GM21367 (cell line): ENCODE measurements around the gene LAMA2.

ENCODE experiments used
- ATAC-seq: cut with Tn5 transposase; IDR thresholded peaks from one replicate; pipeline ENCODE4 v1.9.1; 2021; ENCODE audit not compliant: unreplicated experiment

Gene LAMA2

DNA sequence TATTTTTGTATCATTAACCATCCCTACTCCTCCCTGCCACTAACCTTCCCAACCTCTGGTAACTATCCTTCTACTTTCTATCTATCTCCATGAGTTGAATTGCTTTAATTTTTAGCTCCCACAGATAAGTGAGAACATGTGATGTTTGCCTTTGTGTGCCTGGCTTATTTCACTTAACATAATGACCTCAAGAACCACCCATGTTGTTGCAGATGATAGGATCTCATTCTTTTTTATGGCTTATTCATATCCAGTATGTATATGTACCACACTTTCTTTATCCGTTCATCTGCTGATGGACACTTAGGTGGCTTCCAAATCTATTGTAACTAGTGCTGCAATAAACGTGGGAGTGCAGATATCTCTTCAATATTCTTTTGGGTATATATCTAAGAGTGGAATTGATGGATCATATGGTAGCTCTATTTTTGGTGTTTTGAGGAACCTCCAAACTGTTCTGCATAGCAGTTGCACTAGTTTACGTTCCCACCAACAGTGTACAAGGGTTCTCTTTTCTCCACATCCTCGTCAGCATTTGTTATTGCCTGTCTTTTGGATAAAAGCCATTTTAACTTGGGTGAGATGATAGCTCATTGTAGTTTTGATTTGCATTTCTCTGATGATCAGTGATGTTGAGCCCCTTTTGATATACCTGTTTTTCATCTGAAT lies 625.7 kb downstream of the LAMA2 start:
- ATAC-seq = no peak

DNA sequence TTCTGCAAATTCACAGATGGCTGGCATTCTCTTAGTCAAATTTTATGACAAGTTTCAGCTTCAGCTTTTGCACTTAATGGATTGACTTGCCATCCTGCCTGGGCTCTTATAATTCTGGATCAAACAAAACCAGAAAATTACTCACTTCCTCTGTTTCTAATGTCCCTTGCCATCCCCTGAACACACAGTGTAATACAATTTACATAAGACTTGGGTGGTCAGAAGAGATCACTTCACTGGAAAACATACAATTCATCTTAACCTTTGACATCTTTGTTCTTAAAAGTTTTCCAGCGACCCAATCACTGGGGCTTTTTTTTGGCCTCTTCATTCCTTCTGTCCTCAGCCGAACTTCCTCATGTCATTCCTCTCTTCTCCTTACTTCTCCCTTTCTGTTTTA lies 628.0 kb downstream of the LAMA2 start:
- ATAC-seq = no peak

DNA sequence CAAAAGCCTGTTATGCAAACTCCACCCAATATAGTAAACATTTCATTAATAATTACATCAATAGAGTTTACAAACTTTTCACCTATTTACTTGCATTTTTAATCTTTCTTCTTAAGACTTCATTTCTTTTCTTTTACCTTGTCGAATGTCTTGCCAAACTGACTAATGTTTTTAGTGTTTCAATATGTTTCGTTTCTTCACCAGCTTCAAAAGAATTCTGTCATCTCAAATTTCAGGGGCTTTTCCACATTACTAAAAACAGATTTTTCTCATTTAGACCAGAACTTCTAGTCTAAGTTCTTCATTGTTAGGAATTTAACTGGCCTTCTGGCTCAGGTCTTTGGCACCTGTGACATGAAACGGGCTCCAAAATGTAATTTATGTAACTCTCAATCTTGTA lies 630.5 kb downstream of the LAMA2 start:
- ATAC-seq = no peak

DNA sequence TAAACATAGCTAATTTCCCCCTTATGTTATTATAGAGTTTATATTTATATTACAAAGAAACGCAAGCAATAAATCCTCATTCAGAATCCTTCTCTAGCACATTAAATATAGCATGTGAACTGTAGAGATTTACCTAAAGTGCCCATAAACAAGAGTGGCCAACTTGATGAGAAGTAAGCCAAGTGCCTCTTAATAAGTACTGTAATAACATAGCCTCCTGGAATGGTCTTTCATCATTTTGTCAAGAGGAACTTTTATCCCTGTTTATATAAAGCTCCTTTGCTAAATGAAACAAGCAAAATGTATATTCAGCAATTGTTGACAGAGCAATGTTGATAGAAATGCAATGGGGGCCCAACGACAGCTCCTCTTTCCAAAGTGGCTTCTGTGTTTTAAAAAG lies 632.1 kb downstream of the LAMA2 start:
- no peak for ATAC-seq

DNA sequence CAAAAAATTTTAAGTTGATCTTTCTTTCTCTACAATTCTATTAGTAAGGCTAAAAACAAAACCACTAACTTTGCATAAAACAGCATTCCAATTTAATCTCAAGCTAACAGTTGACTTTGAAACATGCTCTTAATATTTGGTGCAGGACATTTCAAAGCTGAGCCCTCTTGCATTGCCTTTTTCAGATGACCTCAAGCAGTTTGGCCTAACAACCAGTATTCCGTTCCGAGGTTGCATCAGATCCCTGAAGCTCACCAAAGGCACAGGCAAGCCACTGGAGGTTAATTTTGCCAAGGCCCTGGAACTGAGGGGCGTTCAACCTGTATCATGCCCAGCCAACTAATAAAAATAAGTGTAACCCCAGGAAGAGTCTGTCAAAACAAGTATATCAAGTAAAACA lies 633.1 kb downstream of the LAMA2 start:
- no peak for ATAC-seq

DNA sequence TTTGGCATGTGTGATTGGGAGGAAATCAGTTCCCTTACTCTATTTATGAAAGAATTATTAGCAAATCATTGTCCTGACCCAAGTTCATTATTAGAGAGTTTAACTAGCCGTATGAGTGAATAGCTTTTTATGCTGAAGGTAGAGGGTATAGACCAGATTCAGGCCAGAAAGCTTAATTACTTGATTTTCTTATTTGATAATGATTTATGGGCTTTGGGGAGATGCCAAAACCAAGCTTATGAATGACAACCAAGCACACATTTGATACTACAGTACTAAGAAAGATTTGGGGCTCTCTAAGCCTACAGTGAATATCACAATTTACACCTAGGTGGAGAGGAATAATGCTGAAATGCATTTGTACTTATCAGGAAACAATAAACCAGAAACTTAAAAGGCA lies 633.8 kb downstream of the LAMA2 start:
- ATAC-seq = no peak

DNA sequence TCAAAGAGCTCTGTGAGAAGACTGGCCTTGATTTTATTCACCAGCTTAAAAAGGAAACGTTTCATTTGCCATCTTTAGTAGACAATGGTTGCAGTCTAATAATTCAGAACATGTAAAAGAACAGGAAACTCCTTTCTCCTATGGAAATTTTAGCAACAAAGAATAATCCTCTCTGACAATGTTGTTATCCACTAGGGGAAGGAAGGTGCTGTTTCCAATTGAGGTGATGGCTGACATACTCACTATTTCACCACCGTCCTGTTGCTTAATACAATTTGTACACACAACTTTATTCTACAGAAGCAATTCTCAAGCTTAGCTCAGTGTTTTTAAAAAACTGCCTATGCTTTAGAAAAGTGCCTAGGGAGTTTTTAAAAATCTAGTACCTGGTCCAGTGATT lies 634.4 kb downstream of the LAMA2 start:
- no peak for ATAC-seq

DNA sequence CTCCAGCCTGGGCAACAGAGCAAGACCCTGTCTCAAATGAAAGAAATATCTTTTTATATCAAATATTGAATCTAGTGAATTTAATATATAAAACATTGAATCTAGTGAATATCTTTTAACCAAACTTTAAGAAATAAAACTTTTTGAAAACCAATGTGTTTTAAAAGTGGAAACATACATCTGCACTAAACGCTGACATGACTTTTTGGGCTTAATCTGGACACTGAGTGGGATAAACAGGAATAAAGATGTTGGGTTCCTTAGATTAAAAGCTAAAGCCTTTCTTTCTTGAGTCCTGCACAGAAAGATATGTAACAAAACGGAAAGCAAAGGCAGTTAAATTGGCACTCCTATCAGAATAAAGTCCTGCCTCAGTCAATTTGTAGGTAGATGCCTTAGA lies 636.8 kb downstream of the LAMA2 start:
- no peak for ATAC-seq

DNA sequence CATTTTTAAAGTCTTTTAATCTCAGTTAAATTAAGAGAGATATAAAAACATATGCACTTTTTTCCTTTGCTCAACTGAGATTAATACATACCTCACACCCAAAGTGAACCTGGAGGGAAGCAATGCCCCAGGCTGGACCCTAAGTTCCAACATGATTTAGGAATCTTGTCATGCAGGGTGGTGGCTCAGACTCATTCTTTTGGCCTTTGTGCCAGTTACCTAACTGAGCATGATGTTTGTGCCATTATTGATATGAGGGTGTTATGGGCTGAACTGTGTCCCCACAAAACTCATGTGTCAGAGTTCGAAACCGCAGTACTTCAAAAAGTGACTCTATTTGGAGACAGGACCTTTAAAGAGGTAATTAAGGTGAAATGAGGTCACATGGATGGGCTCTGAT lies 639.0 kb downstream of the LAMA2 start:
- ATAC-seq = no peak

DNA sequence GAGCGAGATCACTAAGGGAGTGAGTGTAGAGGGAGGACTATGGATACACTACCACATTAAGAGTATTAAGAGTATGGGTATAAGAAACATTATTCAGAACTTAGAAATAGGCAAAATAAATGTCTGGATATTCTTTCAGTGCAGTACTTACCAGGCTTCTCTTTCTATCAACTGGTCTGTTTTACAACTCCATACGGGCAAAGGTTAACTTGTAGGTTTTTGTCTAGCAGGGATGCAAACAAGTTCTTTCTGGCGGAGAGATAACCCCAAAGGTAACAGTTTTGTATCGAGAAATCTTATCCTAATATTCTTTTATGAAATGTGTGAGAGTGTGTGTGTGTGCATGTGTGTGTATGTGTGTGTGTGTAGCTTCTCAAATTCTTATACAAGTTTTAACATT lies 640.9 kb downstream of the LAMA2 start:
- no peak for ATAC-seq

DNA sequence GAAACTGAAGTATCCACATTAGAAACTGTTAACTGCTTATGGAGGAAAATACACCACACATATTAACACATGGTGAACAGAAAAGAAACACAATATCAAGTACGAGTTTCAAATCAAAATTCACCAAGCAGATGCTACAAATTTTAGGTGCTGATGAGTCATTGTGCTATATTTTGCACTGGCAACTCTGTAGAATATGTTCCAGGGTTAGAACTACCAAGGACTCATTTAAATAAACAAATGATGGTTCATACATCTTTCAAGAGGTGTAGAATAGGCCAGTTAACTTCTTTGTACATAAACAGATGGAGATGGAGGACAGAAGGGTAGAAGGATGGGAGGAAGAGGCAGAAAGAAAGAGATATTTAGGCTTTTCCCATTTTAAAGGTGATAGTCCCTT lies 642.1 kb downstream of the LAMA2 start:
- no peak for ATAC-seq

DNA sequence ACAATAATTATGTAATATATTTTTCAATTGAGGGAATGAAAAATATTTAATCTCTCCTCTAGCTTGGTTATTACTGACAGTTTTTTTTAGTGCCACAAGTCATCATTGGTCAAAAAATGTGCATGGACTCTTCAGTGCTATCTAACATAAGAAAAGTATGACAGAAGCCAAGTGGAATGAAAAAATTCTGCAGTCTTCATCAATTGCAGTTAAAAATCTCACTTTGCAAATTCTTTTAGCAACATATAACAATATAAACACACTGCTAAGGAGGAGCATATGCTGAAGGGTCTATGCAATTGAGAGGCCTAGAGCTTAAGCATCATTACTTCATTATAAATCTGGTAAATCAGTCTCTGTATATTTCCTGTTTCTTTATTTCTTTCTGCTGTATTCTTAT lies 652.0 kb downstream of the LAMA2 start:
- ATAC-seq = no peak

DNA sequence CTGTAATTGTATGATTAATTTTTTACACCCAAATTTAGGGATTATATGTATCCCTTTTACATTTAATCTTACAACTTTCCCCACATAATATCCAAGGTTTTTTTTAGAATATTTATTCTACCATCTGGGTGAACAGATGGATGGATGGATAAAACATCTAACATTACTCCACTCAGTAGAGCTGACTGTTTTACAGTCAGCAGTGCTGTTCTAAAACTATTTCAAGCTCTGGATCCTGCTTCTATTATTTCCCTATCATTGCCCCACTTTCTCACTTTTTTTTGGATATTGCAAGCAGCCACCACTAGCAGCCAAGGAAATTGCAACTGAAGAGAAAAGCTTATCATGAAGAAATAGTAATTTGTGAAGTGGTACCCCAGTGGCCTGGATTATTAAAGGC lies 653.3 kb downstream of the LAMA2 start:
- no peak for ATAC-seq

DNA sequence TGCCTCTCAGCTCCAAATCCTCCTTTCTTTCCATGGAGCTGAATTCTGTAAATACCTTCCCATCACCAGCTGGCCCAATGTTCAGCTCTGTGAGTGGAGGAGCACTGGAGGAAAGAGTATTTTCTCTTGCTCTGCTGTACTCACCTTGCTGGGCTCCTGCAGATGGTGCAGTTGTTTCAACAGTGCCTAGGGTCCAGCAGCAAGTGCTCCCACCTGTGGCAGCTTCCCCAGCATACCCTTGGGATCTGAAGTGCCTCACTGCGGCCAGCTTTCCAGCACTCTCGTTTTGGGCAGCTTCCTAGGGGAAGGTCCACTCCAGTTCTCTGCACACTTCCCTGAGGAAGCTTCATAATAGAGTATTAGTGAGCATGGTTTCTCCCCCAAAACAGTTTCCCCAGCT lies 656.1 kb downstream of the LAMA2 start:
- ATAC-seq = no peak

DNA sequence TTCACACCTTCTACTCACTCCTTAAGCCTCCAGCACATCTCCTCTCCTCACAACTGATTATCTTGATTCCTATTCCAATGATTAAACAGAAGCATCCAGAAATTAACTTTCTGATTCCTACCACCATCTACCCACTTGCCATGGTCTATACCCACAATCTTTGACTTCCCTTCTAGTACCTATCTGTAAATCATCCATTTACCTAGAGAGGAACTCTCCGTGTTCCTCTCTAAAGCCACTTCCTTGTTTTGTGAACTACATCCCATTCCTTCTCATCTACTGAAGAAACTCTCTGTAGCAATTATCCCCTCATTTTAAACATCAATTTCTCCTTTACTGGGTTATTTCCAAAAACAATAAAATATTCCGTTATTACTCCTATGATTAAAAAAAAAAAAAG lies 659.8 kb downstream of the LAMA2 start:
- no peak for ATAC-seq

DNA sequence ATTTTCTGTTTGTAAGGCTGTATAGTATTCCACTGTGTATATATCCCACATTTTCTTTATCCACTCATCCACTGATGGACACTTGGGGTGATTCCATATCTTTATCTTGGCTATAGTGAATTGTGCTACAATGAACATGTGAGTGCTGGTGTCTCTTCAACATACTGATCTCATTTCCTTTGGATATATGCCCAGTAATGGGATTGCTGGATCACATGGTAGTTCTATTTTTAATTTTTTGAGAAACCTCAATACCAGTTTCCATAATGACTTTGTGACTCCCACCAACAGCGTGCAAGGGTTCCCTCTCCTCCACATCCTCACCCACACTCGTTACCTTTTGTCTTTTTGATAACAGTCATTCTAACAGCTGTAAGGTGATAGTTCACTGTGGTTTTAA lies 661.0 kb downstream of the LAMA2 start:
- no peak for ATAC-seq

DNA sequence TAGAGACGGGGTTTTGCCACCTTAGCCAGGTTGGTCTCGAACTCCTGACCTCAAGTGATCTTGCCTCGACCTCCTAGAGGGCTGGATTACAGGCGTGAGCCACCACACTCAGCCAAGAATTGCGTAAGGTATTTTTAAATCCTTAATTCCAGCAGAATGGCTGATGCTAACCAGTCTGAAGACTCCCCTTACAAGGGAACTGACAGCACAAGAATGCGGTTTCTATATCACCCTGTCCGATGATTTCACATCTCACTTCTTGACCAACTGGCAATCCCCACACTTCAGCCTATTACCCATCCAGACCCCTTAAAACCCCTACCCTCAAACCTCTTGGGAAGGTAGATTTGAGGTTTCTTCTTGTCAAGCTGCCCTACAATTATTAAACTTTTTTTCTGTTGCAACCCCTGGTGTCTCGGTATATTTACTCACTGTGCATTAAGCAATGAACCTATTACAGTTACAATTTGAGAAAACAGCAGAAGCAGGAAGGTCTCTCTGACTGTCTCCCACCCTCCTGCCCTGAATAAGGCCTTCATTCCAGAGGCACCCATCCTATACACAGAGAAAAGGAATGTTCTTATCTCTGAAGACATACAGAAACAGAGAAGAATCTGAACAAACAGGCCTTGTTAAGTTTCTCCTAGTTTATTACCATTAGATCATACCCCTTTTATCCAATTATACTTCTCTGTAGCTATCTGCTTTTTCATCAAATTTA lies 662.1 kb downstream of the LAMA2 start:
- ATAC-seq = no peak

DNA sequence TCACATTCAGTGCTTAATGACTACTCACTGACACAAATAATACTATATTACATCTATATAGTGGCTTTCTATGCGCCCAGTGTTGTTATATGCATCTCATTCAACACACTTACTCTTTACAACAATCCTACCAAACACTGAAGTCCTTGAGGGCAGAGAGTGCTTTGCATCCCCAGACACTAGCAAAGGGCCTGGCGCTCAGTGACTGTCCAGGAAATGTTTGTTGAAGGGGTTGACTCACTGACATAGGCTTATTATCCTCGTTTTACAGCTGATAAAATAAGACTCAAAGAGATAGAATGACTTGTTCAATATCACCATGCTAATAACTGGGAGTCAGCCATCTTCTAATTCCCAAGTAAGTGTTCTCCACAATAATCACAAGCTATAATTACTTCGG lies 663.8 kb downstream of the LAMA2 start:
- no peak for ATAC-seq

DNA sequence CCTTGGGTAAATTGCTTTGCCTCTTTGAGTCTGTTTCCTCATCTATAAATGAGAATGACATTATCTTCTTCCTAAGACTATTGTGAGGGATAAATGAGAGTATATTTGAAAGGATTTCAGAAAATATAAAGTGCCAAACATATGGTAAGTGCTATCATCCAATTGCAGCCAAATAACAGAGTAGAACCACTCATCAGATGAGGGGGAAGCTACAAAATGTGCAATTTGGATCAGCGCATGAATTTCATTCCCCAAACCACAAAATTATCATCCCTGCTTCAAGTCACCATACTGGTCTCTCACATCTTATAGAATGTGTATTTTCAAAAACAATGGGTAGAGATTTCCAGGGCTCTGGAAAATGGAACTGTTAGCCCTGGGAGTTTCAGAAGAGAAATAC lies 668.5 kb downstream of the LAMA2 start:
- ATAC-seq = no peak

DNA sequence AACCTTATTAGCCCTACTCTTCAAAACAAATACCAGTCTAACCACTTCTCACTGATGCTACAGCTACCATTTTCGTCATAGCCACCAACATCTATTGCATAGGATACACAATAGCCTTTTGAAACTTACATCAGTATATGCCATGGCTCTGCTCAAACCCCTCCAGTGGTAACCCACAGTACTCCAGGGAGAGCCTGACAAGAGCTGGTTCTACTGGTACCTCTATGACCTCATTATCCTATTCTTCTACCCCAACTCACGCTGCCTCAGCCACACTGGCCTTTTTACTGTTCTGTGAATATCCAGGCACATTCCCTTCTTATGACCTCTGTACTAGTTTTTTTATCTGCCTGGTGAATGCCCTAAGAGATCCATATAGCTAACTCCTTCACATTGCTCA lies 669.5 kb downstream of the LAMA2 start:
- ATAC-seq = no peak

DNA sequence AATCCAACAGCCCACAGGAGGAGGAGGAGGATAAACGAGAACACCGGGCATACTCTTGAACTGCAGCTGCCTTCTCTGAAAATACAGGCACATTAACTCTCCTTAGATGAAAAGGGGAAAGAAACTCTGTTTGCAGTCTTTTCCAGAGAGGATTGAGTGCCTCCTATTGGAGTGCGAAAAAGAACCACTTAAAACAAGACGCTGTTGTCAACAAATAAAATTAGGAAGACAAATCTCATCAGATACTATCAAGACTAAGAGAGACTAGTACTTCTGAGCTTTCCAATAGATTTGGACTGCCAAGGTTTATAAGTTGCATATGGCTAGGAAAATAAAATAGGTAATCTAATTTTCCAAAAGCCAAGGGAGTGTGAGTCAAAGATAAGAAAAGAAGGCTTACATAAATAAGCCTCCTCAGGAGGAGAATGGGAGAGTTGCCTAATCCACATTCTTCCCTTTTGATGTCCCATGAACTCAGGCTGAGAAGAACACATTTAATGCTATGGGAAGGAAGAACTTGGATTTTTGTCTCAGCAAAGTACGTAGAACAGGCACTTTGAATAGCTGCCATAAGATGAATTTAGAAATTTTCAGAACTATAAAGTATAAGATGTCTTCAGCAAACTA lies 672.4 kb downstream of the LAMA2 start:
- ATAC-seq = no peak

DNA sequence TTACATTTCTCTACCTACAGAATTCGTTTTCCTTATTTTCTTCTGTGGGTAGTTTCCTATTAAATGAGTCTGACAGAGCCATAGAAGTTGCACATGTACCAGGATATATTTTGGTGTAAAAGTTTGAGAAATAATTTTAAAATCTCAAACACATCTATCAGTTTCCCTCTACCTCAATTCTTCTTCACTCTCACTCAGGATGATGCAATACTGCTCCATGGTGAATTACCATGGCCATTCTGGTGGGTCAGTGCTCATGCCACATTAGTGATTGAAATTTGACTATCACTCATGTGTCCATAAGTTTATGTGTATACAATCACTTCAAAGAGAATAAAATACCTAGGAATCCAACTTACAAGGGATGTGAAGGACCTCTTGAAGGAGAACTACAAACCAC lies 675.3 kb downstream of the LAMA2 start:
- ATAC-seq = no peak

DNA sequence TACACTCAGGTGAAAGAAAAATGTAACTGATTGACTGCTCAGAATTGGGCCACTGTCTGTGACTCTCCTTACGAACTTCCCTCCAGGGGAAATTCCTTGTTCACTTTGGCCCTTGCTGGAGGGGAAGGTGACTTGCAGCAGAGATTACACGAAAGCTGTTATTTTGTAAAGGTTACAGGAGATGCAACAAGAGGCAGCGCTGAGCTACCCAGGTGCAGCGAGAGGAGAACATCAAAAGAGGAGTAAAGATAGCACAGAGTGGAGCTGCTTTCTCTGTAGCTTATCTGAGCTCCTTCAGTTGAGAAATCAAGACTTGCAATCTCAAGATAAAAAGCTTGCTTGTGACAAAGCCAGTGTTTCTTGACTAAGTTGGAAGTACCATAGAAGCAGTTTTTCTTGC lies 682.4 kb downstream of the LAMA2 start:
- no peak for ATAC-seq
